Measurements from ENCODE around the gene TUBA1B.

Gene TUBA1B

GRCh38 chr12:49126852-49127763 lies 4.1 kb downstream of the TUBA1B start:
- peak; percentile 48 for DNase-seq

DNA sequence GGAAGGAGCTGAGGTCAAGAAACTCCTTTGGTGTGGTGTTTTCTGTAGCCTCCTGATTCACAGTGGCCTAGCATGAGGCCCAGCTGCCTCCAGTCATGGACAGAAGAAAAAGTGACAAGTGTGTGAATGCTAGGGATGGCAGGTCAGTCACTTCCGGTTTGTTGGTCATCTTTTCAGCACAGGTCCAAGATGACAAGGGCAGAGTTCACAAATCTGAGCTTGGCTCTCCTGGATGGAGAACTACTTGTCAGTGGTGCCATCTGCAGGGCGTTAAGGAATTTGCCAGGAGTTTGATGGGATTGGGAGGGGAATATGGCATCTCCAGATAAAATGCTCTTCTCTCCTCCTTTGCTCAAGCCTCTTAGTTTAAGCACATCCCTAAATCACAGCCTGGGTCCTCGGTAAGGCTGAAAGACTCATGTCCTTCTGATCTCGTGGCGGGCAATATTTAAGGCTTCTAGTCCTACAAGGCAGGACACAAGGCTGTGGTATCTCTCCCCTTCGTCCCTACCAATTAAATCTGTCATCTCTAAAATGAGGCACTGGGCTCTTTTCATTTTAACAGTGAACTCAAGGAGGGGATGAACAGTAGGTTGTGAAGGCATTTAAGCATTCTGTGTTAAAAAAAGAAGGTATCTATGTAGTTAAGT lies 10.0 kb downstream of the TUBA1B start:
- DNase-seq: peak; percentile 40

- DNase-seq: no peak
Measured at GRCh38 chr12:49111206-49111605, 20.0 kb downstream of the TUBA1B start.

GRCh38 chr12:49110464-49111155 lies 20.6 kb downstream of the TUBA1B start, which contains the start of gene LMBR1L:
TSS of gene LMBR1L (minus strand) at chr12:49110847. CDS start at chr12:49110555, 292 bp downstream.
- DNase-seq: peak; percentile 98

DNA sequence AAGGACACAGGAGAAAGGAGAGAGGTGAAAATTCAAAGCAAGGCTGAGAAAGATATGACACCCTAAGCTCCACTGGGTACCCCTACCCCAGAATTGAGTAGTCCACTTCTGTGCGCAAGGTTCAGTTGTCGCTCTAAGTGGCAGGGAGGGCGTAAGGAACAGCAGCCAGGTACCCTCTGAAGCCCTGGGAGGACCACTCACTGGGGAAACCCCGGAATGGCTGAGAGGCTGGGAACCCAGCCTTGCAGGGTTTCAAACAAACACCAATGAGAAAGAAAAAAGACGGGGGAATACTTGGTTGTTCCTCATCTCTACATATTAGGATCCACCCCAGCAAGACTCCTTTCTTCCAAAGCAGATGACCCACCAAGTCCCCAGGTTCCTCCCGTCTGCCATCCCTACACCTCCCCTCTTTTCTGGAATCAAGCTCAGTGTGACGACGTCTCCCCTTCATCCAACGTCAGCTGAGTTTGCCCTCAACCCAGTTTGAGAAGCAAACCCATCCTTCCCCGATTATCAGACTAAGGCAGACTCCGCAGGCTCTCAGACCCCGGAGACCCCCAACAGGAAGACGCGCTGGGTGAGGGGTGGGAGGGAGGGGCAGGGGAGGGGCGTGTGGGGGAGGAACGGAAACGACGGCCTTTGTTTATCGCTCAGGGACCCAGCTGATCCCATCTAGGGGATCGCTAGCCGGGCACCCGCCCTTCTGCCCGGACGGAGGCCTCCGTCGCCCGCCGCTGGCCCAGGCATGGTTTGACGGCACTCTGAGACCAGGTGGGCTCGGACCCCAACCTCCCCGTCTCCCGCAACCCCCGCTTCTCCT lies 21.3 kb downstream of the TUBA1B start:
- DNase-seq: peak; percentile 14

- DNase-seq: no peak
Measured at GRCh38 chr12:49108958-49109404, 22.2 kb downstream of the TUBA1B start.

GRCh38 chr12:49105504-49106084 lies 25.6 kb downstream of the TUBA1B start:
- DNase-seq: no peak

DNA sequence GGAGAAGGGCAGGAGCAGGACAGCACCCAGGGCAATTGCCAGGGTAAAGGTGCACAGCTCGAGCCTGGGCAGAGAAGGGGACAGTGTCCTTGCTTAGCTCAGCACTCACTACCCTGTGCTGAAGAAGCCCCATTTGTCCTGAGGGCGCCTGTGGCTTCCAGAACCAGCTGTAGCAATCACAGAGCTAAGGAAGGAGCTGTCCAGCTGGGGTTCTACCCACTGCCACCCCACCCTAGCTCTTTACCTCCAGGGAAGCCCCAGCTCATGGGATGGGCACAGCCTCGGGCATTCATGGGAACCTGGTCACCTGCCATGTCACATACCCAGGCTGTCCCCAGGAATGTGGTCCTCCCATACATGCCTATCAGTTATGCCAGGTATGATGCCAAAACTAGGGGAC lies 26.4 kb downstream of the TUBA1B start:
- no peak for DNase-seq

DNA sequence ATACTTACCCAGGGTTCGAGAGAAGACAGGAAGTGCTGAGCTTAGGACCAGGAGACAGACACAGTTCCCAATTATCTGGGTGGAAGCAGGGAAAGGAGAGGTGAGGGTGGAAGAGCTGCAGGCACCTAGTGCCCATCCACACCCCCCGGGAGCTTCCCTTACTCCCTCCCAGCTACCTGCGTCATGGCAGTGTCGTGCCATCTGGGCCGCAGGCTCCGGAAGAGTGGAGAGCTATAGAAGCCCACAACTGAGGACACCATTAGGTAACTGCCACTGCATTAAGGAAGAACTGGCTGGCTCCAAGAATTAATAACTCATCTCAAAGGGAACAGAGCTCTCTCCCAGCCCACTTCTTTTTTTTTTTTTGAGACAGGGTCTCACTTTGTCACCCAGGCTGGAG lies 30.8 kb downstream of the TUBA1B start:
- no peak for DNase-seq

GRCh38 chr12:49098703-49099102 lies 32.5 kb downstream of the TUBA1B start:
- no peak for DNase-seq

- DNase-seq: peak; percentile 15
Measured at GRCh38 chr12:49098035-49098451, 33.2 kb downstream of the TUBA1B start.

GRCh38 chr12:49097381-49097780 lies 33.8 kb downstream of the TUBA1B start:
- no peak for DNase-seq

DNA sequence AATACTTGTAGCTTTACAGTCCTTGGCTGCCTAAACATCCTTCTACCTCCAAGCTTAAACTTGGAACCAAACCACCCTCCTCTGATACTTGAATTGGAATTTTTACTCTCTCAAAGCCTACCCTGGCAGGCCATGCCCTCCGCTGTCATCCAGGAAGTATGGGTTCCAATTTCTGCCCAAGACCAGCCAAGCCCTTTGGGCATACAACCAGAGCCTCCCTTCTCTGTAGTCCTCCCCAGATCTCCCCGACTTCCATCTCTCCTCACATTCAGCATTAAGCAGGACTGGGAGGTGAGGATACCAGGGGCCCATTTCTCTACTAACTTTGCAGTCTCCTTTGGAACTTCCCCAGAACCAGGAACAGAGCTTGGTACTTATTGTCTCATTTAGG lies 36.2 kb downstream of the TUBA1B start:
- DNase-seq: no peak

DNA sequence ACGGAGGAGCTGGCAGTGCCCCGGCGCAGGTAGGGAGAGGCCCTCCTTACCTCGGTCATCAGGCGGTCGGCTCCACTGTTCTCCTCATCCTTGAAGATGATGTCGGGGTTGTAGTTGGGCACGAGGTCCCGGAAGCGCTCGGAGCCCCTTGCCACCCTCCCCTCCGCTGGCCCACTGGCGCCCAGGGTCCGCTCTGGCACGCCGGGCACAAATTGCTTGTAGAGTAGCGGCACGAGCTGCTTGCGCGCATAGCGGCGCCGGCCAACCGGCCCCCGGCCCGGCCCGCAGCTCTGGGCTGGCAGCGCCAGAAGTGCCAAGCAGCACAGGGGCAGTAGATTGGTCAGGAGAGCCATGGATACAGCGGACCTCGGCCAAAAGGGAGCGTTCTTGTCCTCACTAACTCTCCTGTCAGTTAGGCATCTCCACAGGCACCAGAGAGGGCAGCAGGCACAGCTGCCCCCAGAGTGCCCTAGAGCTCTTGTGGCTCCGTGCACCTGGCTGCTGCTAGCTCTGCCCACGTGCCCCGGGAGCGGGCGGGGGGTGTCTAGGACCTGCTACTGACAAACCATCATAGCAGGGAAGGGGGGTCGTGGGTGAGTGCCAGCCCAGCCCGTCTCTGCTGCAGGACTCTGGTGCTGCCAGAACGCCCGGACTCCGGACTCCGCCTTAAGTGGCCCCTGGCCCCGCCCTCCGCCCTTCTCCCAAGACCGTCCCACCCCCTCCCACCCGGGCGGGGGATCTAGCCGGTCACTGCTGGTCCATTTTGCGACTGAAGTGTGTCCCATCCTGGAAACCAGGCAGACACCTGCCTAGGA lies 36.8 kb downstream of the TUBA1B start, which contains the start of gene DHH:
Gene DHH, minus strand, starts transcription at position 642 of the 815 bp plus-strand sequence. Its CDS starts 289 bp downstream, at position 353.
- DNase-seq: peak; percentile 28

DNA sequence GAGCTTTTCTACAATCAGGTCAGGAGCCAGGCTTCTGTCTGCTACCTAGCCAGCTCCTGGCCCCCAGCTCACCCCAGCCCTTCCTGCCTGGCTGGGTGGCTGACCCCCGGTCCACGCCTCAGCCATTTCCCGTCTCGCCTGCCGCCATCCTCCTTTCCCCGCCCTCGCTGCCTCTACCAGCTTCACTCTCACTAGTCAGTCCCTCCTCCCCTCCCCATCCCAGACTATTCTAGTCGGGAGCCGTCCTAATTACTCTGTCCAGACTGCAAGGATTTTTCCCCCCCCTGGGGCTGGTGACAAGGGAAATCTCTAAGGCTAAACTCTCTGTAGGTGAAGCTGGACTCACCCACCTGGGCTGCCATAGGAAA lies 37.4 kb downstream of the TUBA1B start:
- DNase-seq: no peak

GRCh38 chr12:49092816-49093406 lies 38.3 kb downstream of the TUBA1B start:
- no peak for DNase-seq

GRCh38 chr12:49092086-49092815 lies 38.9 kb downstream of the TUBA1B start:
- peak; percentile 48 for DNase-seq

GRCh38 chr12:49091836-49092085 lies 39.4 kb downstream of the TUBA1B start:
- DNase-seq: no peak

GRCh38 chr12:49091056-49091835 lies 39.9 kb downstream of the TUBA1B start:
- no peak for DNase-seq
